Effector CD8-positive, alpha-beta T cell (primary cell): ENCODE results near the gene SDK2.

Experiments
- DNase-seq: peaks from one replicate; lab custom pipeline; 2025; lab: John Stamatoyannopoulos, UW

SDK2 gene

GRCh38 chr17:73363442-73364154 is 280.6 kb downstream of the SDK2 start:
- DNase-seq, result no peak

GRCh38 chr17:73362697-73363096 is 281.5 kb downstream of the SDK2 start:
- no peak for DNase-seq

- DNase-seq, result no peak
Observed at GRCh38 chr17:73360961-73361761, 283.1 kb downstream of the SDK2 start.

- DNase-seq, result no peak
Observed at GRCh38 chr17:73359987-73360410, 284.2 kb downstream of the SDK2 start.

GRCh38 chr17:73359352-73359751 is 284.9 kb downstream of the SDK2 start:
- DNase-seq, result no peak

- no peak for DNase-seq
Observed at GRCh38 chr17:73358668-73359067, 285.6 kb downstream of the SDK2 start.

- DNase-seq, result no peak
Observed at GRCh38 chr17:73357981-73358380, 286.3 kb downstream of the SDK2 start.

GRCh38 chr17:73357318-73357717 is 286.9 kb downstream of the SDK2 start:
- no peak for DNase-seq

- DNase-seq, result no peak
Observed at GRCh38 chr17:73356561-73357170, 287.6 kb downstream of the SDK2 start.

GRCh38 chr17:73354423-73355284 is 289.6 kb downstream of the SDK2 start:
- no peak for DNase-seq

- no peak for DNase-seq
Observed at GRCh38 chr17:73352261-73352660, 292.0 kb downstream of the SDK2 start.

- DNase-seq, result no peak
Observed at GRCh38 chr17:73351764-73352163, 292.5 kb downstream of the SDK2 start.

GRCh38 chr17:73350864-73351263 is 293.4 kb downstream of the SDK2 start:
- DNase-seq, result no peak

- DNase-seq, result no peak
Observed at GRCh38 chr17:73349647-73350046, 294.6 kb downstream of the SDK2 start.

GRCh38 chr17:73349138-73349537 is 295.1 kb downstream of the SDK2 start:
- no peak for DNase-seq

- no peak for DNase-seq
Observed at GRCh38 chr17:73348829-73349095, 295.5 kb downstream of the SDK2 start.

GRCh38 chr17:73348018-73348828 is 296.0 kb downstream of the SDK2 start:
- no peak for DNase-seq

GRCh38 chr17:73347351-73347750 is 296.9 kb downstream of the SDK2 start:
- DNase-seq, result no peak

GRCh38 chr17:73346501-73347162 is 297.6 kb downstream of the SDK2 start:
- DNase-seq, result no peak

- no peak for DNase-seq
Observed at GRCh38 chr17:73343739-73344454, 300.3 kb downstream of the SDK2 start.
